NCI-H146 treated with DMSO at 0.1 percent for 48 hours (cell line): Measurements from ENCODE around the gene GPR183.
"Not testable (repeated sequence)": the region's sequence is repeated elsewhere in the genome, so short reads cannot be mapped to it uniquely, and the experiment has no call there.

Source experiments
- DNase-seq: peaks from one replicate; lab custom pipeline; 2025; ENCODE audit not compliant: unreplicated experiment; lab: John Stamatoyannopoulos, UW

The GPR183 gene

DNA sequence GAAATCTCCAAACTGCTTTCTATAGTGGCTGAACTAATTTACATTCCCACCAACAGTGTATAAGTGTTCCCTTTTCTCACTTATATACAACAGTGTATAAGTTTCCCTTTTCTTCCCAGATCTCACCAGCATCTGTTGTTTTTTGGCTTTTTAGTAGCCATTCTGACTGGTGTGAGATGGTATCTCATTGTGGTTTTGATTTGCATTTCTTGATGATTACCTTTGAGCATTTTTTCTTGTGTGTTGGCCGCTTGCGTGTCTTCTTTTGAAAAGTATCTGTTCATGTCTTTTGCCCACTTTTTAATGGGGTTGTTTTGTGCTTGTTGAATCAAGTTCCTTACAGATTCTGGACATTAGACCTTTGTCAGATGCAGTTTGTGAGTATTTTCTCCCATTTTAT lies 57.6 kb downstream of the GPR183 start:
- not testable (repeated sequence) for DNase-seq

DNA sequence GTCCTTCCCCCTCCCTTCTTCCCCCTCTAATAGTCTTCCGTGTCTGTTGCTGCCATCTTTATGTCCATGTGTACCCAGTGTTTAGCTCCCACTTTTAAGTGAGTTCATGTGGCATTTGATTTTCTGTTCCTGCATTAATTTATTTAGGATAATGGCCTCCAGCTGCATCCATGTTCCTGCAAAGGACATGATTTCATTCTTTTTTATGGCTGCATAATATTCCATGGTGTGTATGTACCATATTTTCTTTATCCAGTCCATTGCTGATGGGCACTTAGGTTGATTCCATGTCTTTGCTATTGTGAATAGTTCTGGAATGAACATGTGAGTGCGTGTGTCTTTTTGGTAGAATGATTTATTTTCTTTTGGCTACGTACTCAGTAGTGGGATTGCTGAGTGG lies 58.0 kb downstream of the GPR183 start:
- not testable (repeated sequence) for DNase-seq

DNA sequence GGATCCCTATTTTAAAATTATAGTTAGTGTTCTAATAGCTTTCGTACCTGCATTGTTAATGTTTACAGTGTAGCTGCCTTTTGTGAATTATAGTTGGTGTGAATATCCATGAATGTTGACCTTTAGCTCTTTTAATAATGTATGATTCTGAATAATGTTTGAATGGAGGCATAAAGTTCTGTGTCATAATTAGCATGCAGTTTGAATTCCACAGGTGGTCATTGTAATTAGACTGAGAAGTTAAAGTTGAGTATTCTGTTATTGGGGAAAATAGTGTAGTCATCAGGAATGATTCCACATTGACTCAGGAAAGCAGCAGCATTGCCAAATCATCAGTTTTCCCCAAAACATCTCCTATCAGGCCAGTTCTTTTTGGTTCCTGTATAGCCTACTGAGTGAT lies 61.1 kb downstream of the GPR183 start:
- no peak for DNase-seq
